GM12878 (cell line): ENCODE results near the gene FBLN1. TPM values are rescaled to one million over a fixed set of nuclear protein-coding genes. Genes with fewer than 3 reads are reported as not detected.

Source experiments
- ATAC-seq: fragments of 200-7000 bp; cut with Tn5 transposase; 3 replicates; pipeline ENCODE4 v1.9.1; 2020; ENCODE audit warnings: mild to moderate bottlenecking, moderate library complexity
- BruUV-seq: library from RNA; stranded (reverse); fragments of 400-500 nt; replicated peaks from 2 replicates; lab custom pipeline; 2021; lab: Mats Ljungman, UMichigan
- CTCF ChIA-PET: fragments of 300-600 bp; sonication (Branson Sonifier 250); formaldehyde crosslinking; extraction: SDS; loops from one replicate; lab custom pipeline; 2021; ENCODE audit warnings: inconsistent platforms; lab: Yijun Ruan, JAX
- POLR2A ChIA-PET: fragments of 350-600 bp; formaldehyde crosslinking; extraction: SDS; loops from one replicate; lab custom pipeline; 2021; ENCODE audit warnings: inconsistent platforms; lab: Charles Lee
- RAD21 ChIA-PET: fragments of 300-600 bp; sonication (Branson Sonifier 250); formaldehyde crosslinking; loops from one replicate; lab custom pipeline; 2023; ENCODE audit warnings: antibody characterized with exemption; ENCODE audit not compliant: unreplicated experiment; lab: Charles Lee
- SMC1A ChIA-PET: fragments of 300-600 bp; sonication (Branson Sonifier 250); formaldehyde crosslinking; loops from one replicate; lab custom pipeline; 2023; ENCODE audit not compliant: unreplicated experiment, uncharacterized antibody; lab: Charles Lee
- DNase-seq: peaks from one replicate; pipeline ENCODE4 v3.0.0-alpha.2; 2011; ENCODE audit warnings: low read depth, low spot score
- FAIRE-seq: peaks from 3 replicates; lab custom pipeline; 2011; peaks lifted over from hg19 to GRCh38; lab: Jason Lieb, UNC
- H2AFZ ChIP-seq: 2 replicates; pipeline ENCODE4 v1.6.0; 2011; ENCODE audit warnings: low read depth, low read length, control low read depth; ENCODE audit not compliant: control insufficient read depth
- H3K27ac ChIP-seq: 2 replicates; pipeline ENCODE4 v1.5.1; 2011; ENCODE audit warnings: control low read depth; ENCODE audit not compliant: control insufficient read depth, insufficient read depth
- H3K27me3 ChIP-seq, 2 experiments: replicated peaks in 1 of 2; 2 replicates each; pipeline versions ENCODE4 v1.6.0 to v1.6.1; 2011; ENCODE audit warnings: low read length in 1 of 2; ENCODE audit not compliant: control insufficient read depth in 2 of 2, insufficient read depth in 2 of 2
- H3K36me3 ChIP-seq, 2 experiments: 2 replicates each; pipeline ENCODE4 v1.5.1; 2011; ENCODE audit warnings: low read length in 1 of 2; ENCODE audit not compliant: control insufficient read depth in 2 of 2, insufficient read depth in 2 of 2
- H3K4me1 ChIP-seq: 2 replicates; pipeline ENCODE4 v1.6.1; 2011; ENCODE audit warnings: mild to moderate bottlenecking, low read length, moderate library complexity, mixed read lengths; ENCODE audit not compliant: control insufficient read depth, insufficient read depth
- H3K4me2 ChIP-seq: 2 replicates; pipeline ENCODE4 v1.6.0; 2011; ENCODE audit warnings: control low read depth; ENCODE audit not compliant: control insufficient read depth, insufficient read depth
- H3K4me3 ChIP-seq: fragments of 200-600 bp; sonication (generic); 2 replicates; pipeline ENCODE4 v1.5.1; 2016
- H3K79me2 ChIP-seq: 2 replicates; pipeline ENCODE4 v1.6.0; 2011; ENCODE audit warnings: low read length; ENCODE audit not compliant: control insufficient read depth, insufficient read depth
- H3K9ac ChIP-seq: 2 replicates; pipeline ENCODE4 v1.8.0; 2011; ENCODE audit warnings: low read length, control low read depth, mixed read lengths; ENCODE audit not compliant: control insufficient read depth, insufficient read depth
- H3K9me3 ChIP-seq: replicated peaks from 3 replicates; pipeline ENCODE4 v1.5.1; 2011; ENCODE audit warnings: mild to moderate bottlenecking, low read length; ENCODE audit not compliant: control insufficient read depth, insufficient read depth
- H4K20me1 ChIP-seq: 2 replicates; pipeline ENCODE4 v1.6.0; 2011; ENCODE audit not compliant: control insufficient read depth, insufficient read depth
- BACH1 ChIP-seq: fragments of 450-650 bp; IDR thresholded peaks from 2 replicates; pipeline ENCODE4 v1.6.1; 2017; ENCODE audit warnings: mild to moderate bottlenecking, borderline replicate concordance
- BCL3 ChIP-seq: IDR thresholded peaks from 2 replicates; pipeline ENCODE4 v1.6.1; 2011; ENCODE audit warnings: borderline replicate concordance, low read depth, mild to moderate bottlenecking, moderate library complexity, low read length; ENCODE audit not compliant: insufficient read depth, poor library complexity, severe bottlenecking
- BMI1 ChIP-seq: fragments of 450-650 bp; IDR thresholded peaks from 2 replicates; pipeline ENCODE4 v1.6.1; 2016; ENCODE audit warnings: mild to moderate bottlenecking, moderate library complexity, borderline replicate concordance
- HDGF ChIP-seq: fragments of 450-650 bp; IDR thresholded peaks from 2 replicates; pipeline ENCODE4 v1.6.1; 2016; ENCODE audit warnings: antibody characterized with exemption
- IKZF1 ChIP-seq: fragments of 450-650 bp; conservative IDR thresholded peaks from 2 replicates; pipeline ENCODE4 v1.6.1; 2017; ENCODE audit warnings: antibody characterized with exemption, mild to moderate bottlenecking
- MEF2B ChIP-seq: fragments of 450-650 bp; IDR thresholded peaks from 2 replicates; pipeline ENCODE4 v1.6.1; 2018; ENCODE audit warnings: mild to moderate bottlenecking, moderate library complexity; ENCODE audit not compliant: partially characterized antibody, poor library complexity, severe bottlenecking
- MYC ChIP-seq: IDR thresholded peaks from 2 replicates; pipeline ENCODE4 v1.6.1; 2011; ENCODE audit warnings: mild to moderate bottlenecking, low read length, moderate library complexity, inconsistent platforms; ENCODE audit not compliant: insufficient read depth, insufficient replicate concordance, insufficient read length, severe bottlenecking
- PAX8 ChIP-seq: fragments of 450-650 bp; IDR thresholded peaks from 2 replicates; pipeline ENCODE4 v1.6.1; 2017; ENCODE audit warnings: mild to moderate bottlenecking, moderate library complexity
- POLR2AphosphoS5 ChIP-seq: IDR thresholded peaks from 2 replicates; pipeline ENCODE4 v1.6.1; 2011; ENCODE audit warnings: mild to moderate bottlenecking, low read length, inconsistent platforms
- SKIL ChIP-seq: fragments of 450-650 bp; IDR thresholded peaks from 2 replicates; pipeline ENCODE4 v1.6.1; 2017; ENCODE audit warnings: mild to moderate bottlenecking, low read depth, inconsistent platforms; ENCODE audit not compliant: poor library complexity, severe bottlenecking
- SMAD1 ChIP-seq: fragments of 450-650 bp; IDR thresholded peaks from 2 replicates; pipeline ENCODE4 v1.6.1; 2018; ENCODE audit warnings: mild to moderate bottlenecking, low read depth; ENCODE audit not compliant: partially characterized antibody
- ZNF274 ChIP-seq: IDR thresholded peaks from one replicate; pipeline ENCODE4 v1.8.0; 2011; ENCODE audit not compliant: insufficient read length, insufficient read depth
- WGBS: methylation state at CpG from one replicate; pipeline ENCODE4 v1.1.6; 2016; ENCODE audit warnings: low lambda C conversion rate; ENCODE audit not compliant: insufficient replicate concordance, insufficient coverage; ENCODE audit errors: missing lambda C conversion rate; 5-methylcytosine and 5-hydroxymethylcytosine counted together
- in situ Hi-C: fragments of 300-500 bp; cut with MboI; formaldehyde crosslinking; loops from 9 replicates; pipeline ENCODE4 v1.14.3; 2018; ENCODE audit warnings: mixed read lengths
- intact Hi-C: fragments of 100-400 bp; cut with micrococcal nuclease; formaldehyde crosslinking; loops from one replicate; pipeline ENCODE4 v1.14.2; 2022; ENCODE audit not compliant: unreplicated experiment
- polyA plus RNA-seq, 11 experiments: library from polyadenylated mRNA; depleted of rRNA in 4 of 11; unstranded in 6 of 11; stranded (reverse) in 5 of 11; fragments of >200 nt; fragmentation: Nextera tagmentation in 4 of 11; fragmentation: Illumina TruSeq in 1 of 11; extraction: Ambion mirVana in 4 of 11; extraction: Trizol in 1 of 11; gene quantifications; 1 replicate in 1 of 11; 2 replicates in 10 of 11; pipeline versions ENCODE4 v1.2.1 to v1.2.3, GENCODE V29; 2011 to 2016; ENCODE audit warnings: inconsistent platforms in 2 of 11, missing spikeins in 2 of 11, low read depth in 1 of 11
- total RNA-seq, 4 experiments: library from RNA; depleted of rRNA in 3 of 4; stranded (reverse); fragments of >200 nt in 3 of 4; fragmentation: Illumina TruSeq in 1 of 4; extraction: Trizol in 1 of 4; gene quantifications; 2 replicates each; pipeline versions ENCODE4 v1.2.1 to v1.2.3, GENCODE V29; 2013 to 2021

Gene FBLN1
- total and polyA plus RNA-seq, 10 of the 15 experiments (the other 5 are each of a cell fraction or from before 2014, with no cell fraction given) = 0.20 to 0.51 TPM; not detected in 8

GRCh38 chr22:45644714-45645113, 142.0 kb downstream of the FBLN1 start (continued):
- TF ChIP-seq BCL3 = no peak
- TF ChIP-seq SMAD1 = no peak

- Histone ChIP-seq H3K9me3 (no peaks in the 10 kb centered on the region), H3K4me3 (no peak overlapping the region), H3K27me3 (no peaks in the 10 kb centered on the region; a peak in 1 of 4 replicates), H3K9ac (no peak overlapping the region), H3K36me3 (no peaks in the 10 kb centered on the region), H3K4me2 (peak overlapping the region; percentile 62; the same call in 1 of the 2 replicates), H3K79me2 (no peaks in the 10 kb centered on the region), H3K27ac (no peak overlapping the region), H4K20me1 (no peaks in the 10 kb centered on the region), H3K4me1 (no peaks in the 10 kb centered on the region; the same call in 1 of the 2 replicates), H2AFZ (peak overlapping the region; percentile 61; the same call in 1 of the 2 replicates)
- ChIA-PET RAD21 (interaction anchor here (1.3 to 1.8 kb wide), 3 partner anchors 20 to 51 kb away, joined by 3 to 4 read pairs (median 3); no protein-coding TSS in a partner anchor), SMC1A (interaction anchor here (0.8 to 1.4 kb wide), 2 partner anchors 21 to 200 kb away, joined by 3 to 4 read pairs; no protein-coding TSS in a partner anchor), CTCF (interaction anchor here (0.6 to 2.8 kb wide), 11 partner anchors 30 to 343 kb away, joined by 3 to 14 read pairs (median 3); no protein-coding TSS in a partner anchor), POLR2A (no interaction called here)
- ATAC-seq = no peak
- in situ Hi-C loops = no loop called here
- 22% methylated on average over 16 of the region's 16 CpGs for WGBS
- intact Hi-C loops = loop anchor here (5.0 to 10.0 kb wide), 2 partner anchors 187 to 220 kb away; no protein-coding TSS in a partner anchor
- FAIRE-seq = no peak
- TF ChIP-seq IKZF1 = no peak
- TF ChIP-seq MYC = no peak
- no peak for TF ChIP-seq PAX8
- no peak for TF ChIP-seq HDGF
- no peak for TF ChIP-seq POLR2AphosphoS5
- TF ChIP-seq BMI1 = no peak
- no peak for TF ChIP-seq ZNF274
- no peak for TF ChIP-seq BACH1
- no peak for TF ChIP-seq SKIL
- no peak for TF ChIP-seq MEF2B
- DNase-seq = no peak
- no TSS peak for BruUV-seq
Measured at GRCh38 chr22:45645150-45645525, 142.5 kb downstream of the FBLN1 start.
